Stimulated activated CD4-positive, alpha-beta T cell treated with anti-CD3 and anti-CD28 coated beads, Interleukin-2, amount 100 ng/mL, for 4 hours (primary cell): ENCODE results near the gene MAN1A1.

ENCODE experiments used
- DNase-seq: peaks from one replicate; pipeline ENCODE4 v3.0.0-alpha.2; 2020; ENCODE audit warnings: low read depth

Gene MAN1A1

DNA sequence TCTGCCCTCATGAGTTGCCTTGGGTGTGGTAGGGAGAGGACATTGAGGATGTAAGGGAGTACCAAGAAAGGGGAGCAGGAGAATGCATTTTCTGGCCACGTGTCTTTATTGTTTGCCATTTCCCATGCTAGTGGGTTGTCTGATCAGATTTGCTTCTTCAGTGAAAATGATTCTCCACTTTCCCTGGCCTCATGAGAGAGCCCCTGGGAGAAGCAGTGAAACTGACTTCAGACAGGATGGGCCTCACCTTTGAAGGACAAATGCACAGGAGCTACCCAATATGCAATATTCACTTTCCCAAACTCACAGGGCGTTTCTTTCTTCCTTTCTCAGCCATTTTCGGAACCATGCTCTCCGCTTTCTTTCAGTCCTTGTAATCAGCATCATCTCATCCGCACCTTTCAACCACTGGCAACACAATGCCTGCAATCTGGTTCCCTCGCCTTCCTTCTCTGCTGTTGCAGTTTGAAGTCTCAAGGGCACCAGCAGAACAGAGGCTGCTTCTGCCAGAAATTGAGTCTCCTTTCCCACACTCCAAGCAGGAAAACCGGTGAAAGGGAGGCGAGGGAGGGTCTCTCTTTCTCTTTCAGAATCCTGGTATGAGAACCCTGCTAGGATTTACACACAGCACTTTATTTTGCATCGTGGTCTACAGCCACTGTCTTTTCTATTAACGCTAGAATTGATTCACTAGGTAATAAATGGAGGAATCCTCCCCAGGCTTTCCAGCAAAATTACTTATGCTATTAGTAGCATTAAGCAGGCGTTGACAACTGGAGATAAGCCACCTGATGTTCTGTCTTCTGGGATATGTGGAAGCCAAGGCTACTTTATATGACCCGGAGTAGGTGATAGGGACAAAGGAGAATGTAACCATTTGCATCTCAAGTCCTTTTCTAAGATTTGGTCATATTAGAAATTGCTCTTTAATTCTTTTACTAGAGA lies 209.1 kb downstream of the MAN1A1 start:
- no peak for DNase-seq

- DNase-seq = no peak
Observed at GRCh38 chr6:119138906-119139541, 210.5 kb downstream of the MAN1A1 start.

DNA sequence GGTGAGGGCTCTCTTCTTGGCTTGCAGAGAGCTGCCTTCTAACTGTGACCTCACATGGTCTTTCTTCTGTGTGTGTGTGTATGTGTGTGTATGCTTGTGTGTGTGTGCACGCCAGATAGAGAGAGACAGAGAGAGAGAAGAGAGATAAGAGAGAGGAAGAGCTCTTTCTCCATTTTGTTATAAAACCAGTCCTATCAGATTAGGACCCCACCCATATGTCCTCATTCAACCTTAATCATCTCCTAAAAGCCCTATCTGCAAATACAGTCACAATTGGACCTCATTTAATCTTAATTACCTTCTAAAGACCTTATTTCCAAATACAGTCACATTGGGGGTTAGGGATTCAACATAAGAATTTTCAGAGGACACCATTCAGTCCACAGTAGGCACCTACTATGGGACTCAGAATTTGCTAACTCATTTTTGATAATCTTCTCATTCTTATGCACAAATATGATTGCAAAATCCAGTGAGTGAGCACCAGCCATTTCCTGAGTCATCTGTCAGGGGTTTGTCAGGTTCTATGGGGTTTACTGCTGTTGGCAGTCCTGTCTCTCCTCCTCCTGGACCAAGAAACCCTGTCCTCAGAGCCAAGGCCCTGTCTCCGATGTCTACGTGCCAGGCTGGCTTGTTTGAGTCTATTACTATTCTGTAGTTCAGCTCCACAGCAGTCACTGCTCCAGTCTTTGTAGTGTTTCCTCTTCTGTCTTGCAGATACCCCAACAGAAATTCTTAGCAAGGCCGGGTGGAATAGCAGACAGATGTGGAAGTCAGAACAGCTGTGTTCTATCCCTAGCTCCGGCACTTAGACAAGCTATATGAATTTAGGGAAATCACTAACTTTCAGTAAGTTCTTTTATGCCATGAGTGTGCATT lies 212.1 kb downstream of the MAN1A1 start:
- no peak for DNase-seq

DNA sequence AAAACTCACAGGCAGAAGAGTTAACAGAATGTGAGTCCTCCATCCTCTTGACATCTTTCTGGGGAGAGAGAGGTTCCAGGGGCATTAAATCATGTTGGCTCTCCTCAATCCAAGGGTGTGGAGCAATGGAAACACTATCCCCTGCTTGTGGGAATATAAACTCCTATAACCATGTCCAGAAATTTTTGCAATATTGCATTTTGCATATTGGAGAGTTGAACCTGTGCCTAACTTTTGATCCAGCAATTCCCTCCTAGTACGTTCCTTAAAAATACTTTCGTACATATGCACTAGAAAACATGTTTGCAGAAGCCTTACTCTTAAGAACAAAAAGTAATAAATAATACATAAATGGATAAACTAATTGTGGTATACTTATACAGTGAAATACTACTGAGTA lies 214.8 kb downstream of the MAN1A1 start:
- DNase-seq = no peak

DNA sequence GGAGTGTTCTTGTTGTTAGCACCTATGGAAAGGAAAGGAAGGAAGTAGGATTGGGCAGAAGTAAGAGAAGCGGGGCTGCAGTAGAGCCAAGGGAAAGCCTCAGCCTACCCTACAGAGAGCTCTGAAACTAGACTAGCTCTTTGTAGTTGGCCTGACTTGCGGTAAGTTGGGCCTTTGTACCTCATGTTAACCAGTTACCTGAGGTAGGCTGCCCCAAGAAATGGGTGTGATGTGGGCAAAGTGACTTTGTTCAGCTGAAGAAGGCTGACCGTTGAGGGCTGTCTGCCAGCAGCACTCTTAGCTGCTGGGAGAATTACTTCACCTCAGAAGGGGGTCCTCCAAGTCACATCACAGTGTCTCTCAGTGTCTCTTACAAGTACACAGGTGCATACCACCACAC lies 216.2 kb downstream of the MAN1A1 start:
- DNase-seq = no peak

GRCh38 chr6:119132261-119132981 lies 217.1 kb downstream of the MAN1A1 start:
- DNase-seq = no peak

DNA sequence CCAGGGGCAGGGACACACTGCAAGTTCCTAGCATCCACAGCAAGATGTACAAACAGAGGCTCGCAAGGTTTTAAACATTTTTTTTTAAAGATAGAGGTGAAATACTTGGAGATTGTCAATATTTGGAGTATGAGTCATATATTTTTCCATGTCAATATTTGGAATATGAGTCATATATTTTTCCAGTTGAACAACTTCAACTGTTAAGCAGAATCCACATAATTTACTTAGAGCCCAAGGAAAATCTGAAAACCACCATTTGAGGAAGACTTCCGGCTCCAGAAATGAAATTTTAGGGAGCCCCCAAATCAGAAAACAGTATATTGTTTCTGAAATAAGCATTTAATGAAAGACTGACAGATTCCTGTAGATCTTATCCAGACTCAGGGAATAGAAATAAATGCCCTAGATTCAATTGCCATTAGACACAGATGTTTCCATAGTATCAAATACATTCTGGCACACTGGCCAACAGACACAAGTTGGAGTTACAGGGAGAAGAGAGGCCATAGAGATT lies 219.5 kb downstream of the MAN1A1 start:
- no peak for DNase-seq

DNA sequence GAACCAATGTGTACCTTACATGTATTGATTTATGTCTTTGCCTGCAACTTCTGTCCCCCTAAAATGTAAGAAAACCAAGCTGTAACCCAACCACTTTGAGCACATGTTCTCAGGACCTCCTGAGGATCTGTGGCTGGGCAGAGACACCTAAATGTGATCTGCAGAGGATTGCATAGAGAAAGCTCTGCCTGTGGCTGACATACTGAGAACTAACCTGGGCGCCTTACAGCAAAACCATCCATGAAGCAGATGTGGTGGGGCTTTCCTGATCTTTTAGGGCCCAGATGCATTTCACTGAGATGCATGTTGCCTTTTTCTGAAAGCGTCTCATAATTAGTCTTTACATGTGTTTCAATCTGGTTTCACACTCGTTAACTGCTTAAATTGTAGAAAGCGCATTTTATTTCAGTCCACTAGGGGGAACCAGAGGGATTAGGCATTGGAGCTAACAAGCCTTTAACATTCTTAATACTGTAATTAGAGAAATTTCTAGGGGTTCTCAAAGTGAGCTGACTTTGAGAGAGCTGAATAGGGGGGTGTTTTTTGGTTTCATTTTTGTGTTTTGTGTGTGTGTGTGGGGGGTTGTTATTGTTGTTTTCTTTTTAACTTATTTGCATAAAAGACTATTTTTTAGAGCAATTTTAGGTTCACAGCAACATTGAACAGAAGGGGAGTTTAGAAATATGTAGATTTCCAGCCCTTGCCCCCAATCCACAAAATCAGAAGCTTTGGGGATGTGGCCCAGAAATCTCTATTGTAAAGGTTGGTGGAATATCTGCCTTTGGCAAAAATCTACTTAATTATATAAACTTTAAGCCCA lies 220.2 kb downstream of the MAN1A1 start:
- no peak for DNase-seq

- DNase-seq = no peak
Observed at GRCh38 chr6:119128252-119128912, 221.2 kb downstream of the MAN1A1 start.

DNA sequence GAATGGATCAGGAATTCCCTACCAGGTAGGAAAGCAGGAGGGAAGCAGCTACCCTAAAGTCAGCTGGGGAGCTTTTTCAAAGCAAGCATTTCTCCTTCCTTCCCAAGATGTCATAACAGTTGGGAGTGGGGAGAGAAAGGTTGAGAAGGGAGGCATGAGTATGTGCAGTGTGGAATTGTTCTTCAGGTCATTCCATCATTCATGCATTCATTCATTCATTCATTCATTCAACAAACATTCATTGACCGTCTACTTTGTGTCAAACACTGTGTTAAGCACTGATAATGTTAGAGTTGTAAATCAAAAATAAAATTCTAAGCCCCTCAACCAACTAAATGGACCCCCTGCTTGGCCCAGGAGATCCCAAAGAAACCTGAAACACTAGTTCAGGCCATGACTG lies 221.9 kb downstream of the MAN1A1 start:
- DNase-seq = no peak
